ENCODE results near the gene MIS18A.

GRCh38 chr21:32297449-32297848, 18.6 kb upstream of the MIS18A start:
- no peak for TF ChIP-seq CTCF (IDR thresholded peaks at IDR 0.05; ENCODE audit: insufficient read depth, low read length, poor library complexity, severe bottlenecking)
- no peak for TF ChIP-seq EZH2phosphoT487 (conservative IDR thresholded peaks at IDR 0.05; ENCODE audit: low read length)

Data from SU-DHL-6 (cell line).